CD8-positive, alpha-beta memory T cell (primary cell): ENCODE results near the gene ZRANB1. TPM values are rescaled to one million over a fixed set of nuclear protein-coding genes. Genes with fewer than 3 reads are reported as not detected.
A peak's percentile ranks its signal among the peaks of the same experiment; 100 is the strongest.

Experiments used
- CTCF ChIA-PET: fragments of 350-600 bp; sonication (Branson Sonifier 250); formaldehyde crosslinking; loops from one replicate; lab custom pipeline; 2021; ENCODE audit warnings: antibody characterized with exemption; lab: Charles Lee
- POLR2A ChIA-PET: fragments of 350-600 bp; sonication (Branson Sonifier 250); formaldehyde crosslinking; loops from one replicate; lab custom pipeline; 2021; ENCODE audit warnings: antibody characterized with exemption; lab: Charles Lee
- DNase-seq, 5 donors: peaks; one replicate each; pipeline versions ENCODE4 v3.0.0 to v3.0.0-alpha.2; 2020 to 2022; ENCODE audit warnings: mixed read lengths in 1 of 5
- H3K27ac ChIP-seq: one replicate; pipeline ENCODE4 v1.7.0; 2013; ENCODE audit warnings: low read depth, mild to moderate bottlenecking, low read length, moderate library complexity
- H3K27me3 ChIP-seq: 2 replicates; pipeline ENCODE4 v1.7.0; 2013; ENCODE audit warnings: low read length, mild to moderate bottlenecking; ENCODE audit not compliant: insufficient read depth, poor library complexity, severe bottlenecking
- H3K36me3 ChIP-seq: 2 replicates; pipeline ENCODE4 v1.7.0; 2013; ENCODE audit warnings: mild to moderate bottlenecking, low read length, moderate library complexity; ENCODE audit not compliant: insufficient read depth
- H3K4me1 ChIP-seq: 2 replicates; pipeline ENCODE4 v1.7.0; 2013; ENCODE audit warnings: mild to moderate bottlenecking, low read length, moderate library complexity; ENCODE audit not compliant: insufficient read depth
- H3K4me3 ChIP-seq: 2 replicates; pipeline ENCODE4 v1.7.0; 2013; ENCODE audit warnings: mild to moderate bottlenecking, low read length
- H3K9me3 ChIP-seq: 2 replicates; pipeline ENCODE4 v1.7.0; 2013; ENCODE audit warnings: mild to moderate bottlenecking, low read length
- H3K27ac Mint-ChIP-seq, 8 donors: one replicate each; pipeline ENCODE4 v1.8.0; 2020 to 2021; ENCODE audit warnings: mixed read lengths in 8 of 8, mild to moderate bottlenecking in 6 of 8, inconsistent platforms in 3 of 8, moderate library complexity in 3 of 8
- H3K27me3 Mint-ChIP-seq, 2 donors: one replicate each; pipeline ENCODE4 v1.8.0; 2020 to 2021; ENCODE audit warnings: mixed read lengths in 2 of 2, mild to moderate bottlenecking in 1 of 2, moderate library complexity in 1 of 2
- H3K36me3 Mint-ChIP-seq, 3 donors: one replicate each; pipeline ENCODE4 v1.8.0; 2020 to 2021; ENCODE audit warnings: mixed read lengths in 3 of 3, inconsistent platforms in 1 of 3, mild to moderate bottlenecking in 1 of 3
- H3K4me1 Mint-ChIP-seq, 3 donors: one replicate each; pipeline ENCODE4 v1.8.0; 2020 to 2021; ENCODE audit warnings: mixed read lengths in 3 of 3, inconsistent platforms in 1 of 3, mild to moderate bottlenecking in 1 of 3
- H3K4me3 Mint-ChIP-seq, 7 donors: one replicate each; pipeline ENCODE4 v1.8.0; 2020 to 2021; ENCODE audit warnings: mixed read lengths in 7 of 7, mild to moderate bottlenecking in 6 of 7, moderate library complexity in 4 of 7, inconsistent platforms in 2 of 7
- H3K9me3 Mint-ChIP-seq, 5 donors: one replicate each; pipeline ENCODE4 v1.8.0; 2020 to 2022; ENCODE audit warnings: mixed read lengths in 5 of 5, mild to moderate bottlenecking in 3 of 5, moderate library complexity in 2 of 5, inconsistent platforms in 1 of 5
- polyA plus RNA-seq: library from polyadenylated mRNA; unstranded; fragments of 300-500 nt; fragmentation: Illumina TruSeq; gene quantifications from one replicate; pipeline ENCODE4 v1.2.3, GENCODE V29; 2021
- total RNA-seq, 2 experiments: library from RNA; stranded (reverse); gene quantifications; one replicate each; pipeline ENCODE4 v1.2.3, GENCODE V29; 2021

The ZRANB1 gene
- total and polyA plus RNA-seq, 3 experiments from 2014 or later = 11.8 to 16.9 (median 16.7) TPM

- no peak overlapping the region for H3K4me3 Mint-ChIP-seq
- peaks cover 56 to 74% (median 68%) of the 10 kb centered on the region in 3 donors for H3K4me1 Mint-ChIP-seq
- Histone ChIP-seq H3K4me3 (no peak overlapping the region), H3K36me3 (no peaks in the 10 kb centered on the region), H3K27me3 (no peaks in the 10 kb centered on the region), H3K9me3 (no peaks in the 10 kb centered on the region), H3K27ac (no peak overlapping the region), H3K4me1 (peaks cover 3% of the 10 kb centered on the region)
- POLR2A ChIA-PET = no interaction called here
- CTCF ChIA-PET = no interaction called here
- DNase-seq = no peak
- no peak overlapping the region for H3K27ac Mint-ChIP-seq
- H3K27me3 Mint-ChIP-seq = no peaks in the 10 kb centered on the region
- H3K36me3 Mint-ChIP-seq = peaks cover 0 to 31% (median 16%) of the 10 kb centered on the region in 3 donors
- H3K9me3 Mint-ChIP-seq = no peaks in the 10 kb centered on the region
Observed at GRCh38 chr10:124956764-124957163, 14.8 kb downstream of the ZRANB1 start.

- CTCF ChIA-PET = no interaction called here
- Histone ChIP-seq H3K4me3 (no peak overlapping the region), H3K27me3 (no peaks in the 10 kb centered on the region), H3K36me3 (no peaks in the 10 kb centered on the region), H3K4me1 (peaks cover 3% of the 10 kb centered on the region), H3K9me3 (no peaks in the 10 kb centered on the region), H3K27ac (no peak overlapping the region)
- H3K9me3 Mint-ChIP-seq = no peaks in the 10 kb centered on the region
- no peak for DNase-seq
- POLR2A ChIA-PET = no interaction called here
- H3K4me1 Mint-ChIP-seq = peaks cover 58 to 72% (median 63%) of the 10 kb centered on the region in 3 donors
- H3K36me3 Mint-ChIP-seq = peaks cover 0 to 27% (median 13%) of the 10 kb centered on the region in 3 donors
- no peak overlapping the region for H3K4me3 Mint-ChIP-seq
- no peak overlapping the region for H3K27ac Mint-ChIP-seq
- H3K27me3 Mint-ChIP-seq = no peaks in the 10 kb centered on the region
Observed at GRCh38 chr10:124957404-124957947, 15.6 kb downstream of the ZRANB1 start.

DNA sequence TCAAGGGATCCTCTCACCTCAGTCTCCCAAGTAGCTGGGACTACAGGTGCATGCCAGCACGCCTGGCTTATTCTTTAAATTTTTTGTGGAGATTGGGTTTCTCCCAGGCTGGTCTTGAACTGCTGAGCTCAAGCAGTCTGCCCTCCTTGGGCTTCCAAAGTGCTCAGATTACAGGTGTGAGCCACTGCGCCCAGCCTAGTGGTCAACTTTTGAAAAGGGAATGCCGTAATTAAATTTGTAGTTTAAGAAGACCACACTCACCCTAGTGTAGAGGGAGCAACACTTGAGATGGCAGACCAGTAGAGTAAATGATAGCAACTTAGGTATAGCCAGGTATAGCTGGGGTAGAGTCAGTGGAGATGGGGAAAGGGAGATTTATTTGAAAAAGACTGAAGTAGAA is 17.6 kb downstream of the ZRANB1 start:
- Mint-ChIP-seq H3K27me3 (no peaks in the 10 kb centered on the region), H3K9me3 (no peaks in the 10 kb centered on the region), H3K4me3 (no peak overlapping the region), H3K36me3 (peaks cover 0 to 31% (median 8%) of the 10 kb centered on the region in 3 donors), H3K27ac (peak overlapping the region in 5 of 8 donors; percentile 2 to 65 (median 20)), H3K4me1 (peaks cover 56 to 80% (median 65%) of the 10 kb centered on the region in 3 donors)
- Histone ChIP-seq H3K36me3 (no peaks in the 10 kb centered on the region), H3K4me3 (no peak overlapping the region), H3K27me3 (no peaks in the 10 kb centered on the region), H3K4me1 (peaks cover 3% of the 10 kb centered on the region), H3K9me3 (no peaks in the 10 kb centered on the region), H3K27ac (no peak overlapping the region)
- ChIA-PET POLR2A (no interaction called here), CTCF (no interaction called here)
- DNase-seq = no peak

- no peaks in the 10 kb centered on the region for H3K27me3 ChIP-seq
- peaks cover 3% of the 10 kb centered on the region for H3K4me1 ChIP-seq
- ChIA-PET CTCF (no interaction called here), POLR2A (no interaction called here)
- H3K27ac Mint-ChIP-seq = peak overlapping the region in 3 of 8 donors; percentile 2 to 74 (median 34)
- no peak for DNase-seq
- H3K27ac ChIP-seq = no peak overlapping the region
- peaks cover 54 to 78% (median 55%) of the 10 kb centered on the region in 3 donors for H3K4me1 Mint-ChIP-seq
- no peaks in the 10 kb centered on the region for H3K9me3 ChIP-seq
- peaks cover 0 to 31% (median 8%) of the 10 kb centered on the region in 3 donors for H3K36me3 Mint-ChIP-seq
- H3K27me3 Mint-ChIP-seq = no peaks in the 10 kb centered on the region
- H3K36me3 ChIP-seq = no peaks in the 10 kb centered on the region
- H3K9me3 Mint-ChIP-seq = no peaks in the 10 kb centered on the region
- H3K4me3 ChIP-seq = no peak overlapping the region
- no peak overlapping the region for H3K4me3 Mint-ChIP-seq
Observed at GRCh38 chr10:124961248-124961570, 19.3 kb downstream of the ZRANB1 start.

- H3K27ac ChIP-seq = no peak overlapping the region
- H3K36me3 ChIP-seq = peaks cover 7% of the 10 kb centered on the region
- Mint-ChIP-seq H3K9me3 (no peaks in the 10 kb centered on the region), H3K4me1 (peaks cover 51 to 78% (median 53%) of the 10 kb centered on the region in 3 donors), H3K27ac (no peak overlapping the region), H3K36me3 (peaks cover 0 to 40% (median 14%) of the 10 kb centered on the region in 3 donors), H3K27me3 (no peaks in the 10 kb centered on the region), H3K4me3 (no peak overlapping the region)
- CTCF ChIA-PET = no interaction called here
- no peaks in the 10 kb centered on the region for H3K9me3 ChIP-seq
- no peak for DNase-seq
- POLR2A ChIA-PET = no interaction called here
- H3K27me3 ChIP-seq = no peaks in the 10 kb centered on the region
- no peak overlapping the region for H3K4me3 ChIP-seq
- peaks cover 3% of the 10 kb centered on the region for H3K4me1 ChIP-seq
Observed at GRCh38 chr10:124962421-124962820, 20.5 kb downstream of the ZRANB1 start.

GRCh38 chr10:124963866-124964720 is 22.2 kb downstream of the ZRANB1 start:
- H3K27ac Mint-ChIP-seq = no peak overlapping the region
- H3K4me3 Mint-ChIP-seq = no peak overlapping the region
- no peaks in the 10 kb centered on the region for H3K27me3 ChIP-seq
- H3K9me3 Mint-ChIP-seq = no peaks in the 10 kb centered on the region
- peaks cover 3% of the 10 kb centered on the region for H3K4me1 ChIP-seq
- H3K4me3 ChIP-seq = no peak overlapping the region
- no peaks in the 10 kb centered on the region for H3K9me3 ChIP-seq
- no peak overlapping the region for H3K27ac ChIP-seq
- H3K36me3 ChIP-seq = peaks cover 17% of the 10 kb centered on the region
- H3K36me3 Mint-ChIP-seq = peaks cover 0 to 47% (median 21%) of the 10 kb centered on the region in 3 donors
- H3K4me1 Mint-ChIP-seq = peaks cover 49 to 75% (median 50%) of the 10 kb centered on the region in 3 donors
- POLR2A ChIA-PET = no interaction called here
- CTCF ChIA-PET = no interaction called here
- H3K27me3 Mint-ChIP-seq = no peaks in the 10 kb centered on the region
- no peak for DNase-seq

- Histone ChIP-seq H3K27ac (no peak overlapping the region), H3K4me3 (no peak overlapping the region), H3K36me3 (peaks cover 18% of the 10 kb centered on the region), H3K9me3 (no peaks in the 10 kb centered on the region), H3K4me1 (peaks cover 6% of the 10 kb centered on the region), H3K27me3 (no peaks in the 10 kb centered on the region)
- no peak for DNase-seq
- Mint-ChIP-seq H3K36me3 (peaks cover 0 to 61% (median 19%) of the 10 kb centered on the region in 3 donors), H3K27me3 (no peaks in the 10 kb centered on the region), H3K4me1 (peaks cover 51 to 76% (median 57%) of the 10 kb centered on the region in 3 donors), H3K9me3 (no peaks in the 10 kb centered on the region), H3K27ac (no peak overlapping the region), H3K4me3 (no peak overlapping the region)
- ChIA-PET POLR2A (no interaction called here), CTCF (no interaction called here)
Observed at GRCh38 chr10:124966008-124966407, 24.1 kb downstream of the ZRANB1 start.

DNA sequence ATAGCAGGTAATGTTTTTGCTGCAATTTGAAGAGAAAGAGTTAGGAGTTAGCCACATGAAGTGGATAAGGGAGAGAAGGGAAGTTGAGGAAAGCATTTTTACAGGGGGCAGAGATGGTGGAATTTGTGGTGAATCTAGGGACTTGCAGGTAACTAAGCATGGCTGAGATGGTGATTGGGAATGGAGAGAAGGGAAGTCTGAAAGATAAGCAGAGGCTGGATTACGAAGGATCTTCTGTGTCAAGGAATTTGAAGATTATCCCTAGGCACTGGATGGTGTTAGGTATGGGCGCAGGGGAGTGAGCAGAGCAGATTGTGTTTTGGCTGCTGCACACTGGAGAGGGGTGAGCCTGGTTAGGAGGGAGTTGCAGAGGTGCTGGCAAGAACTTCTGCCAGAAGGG is 25.3 kb downstream of the ZRANB1 start:
- no peak overlapping the region for H3K4me3 ChIP-seq
- H3K36me3 ChIP-seq = peaks cover 18% of the 10 kb centered on the region
- peak overlapping the region in 2 of 8 donors; percentile 4 to 70 for H3K27ac Mint-ChIP-seq
- no peak overlapping the region for H3K27ac ChIP-seq
- ChIA-PET POLR2A (no interaction called here), CTCF (no interaction called here)
- H3K27me3 Mint-ChIP-seq = no peaks in the 10 kb centered on the region
- no peak for DNase-seq
- H3K4me1 Mint-ChIP-seq = peaks cover 47 to 76% (median 58%) of the 10 kb centered on the region in 3 donors
- H3K27me3 ChIP-seq = no peaks in the 10 kb centered on the region
- H3K9me3 Mint-ChIP-seq = no peaks in the 10 kb centered on the region
- no peak overlapping the region for H3K4me3 Mint-ChIP-seq
- peaks cover 7% of the 10 kb centered on the region for H3K4me1 ChIP-seq
- H3K9me3 ChIP-seq = no peaks in the 10 kb centered on the region
- peaks cover 0 to 69% (median 19%) of the 10 kb centered on the region in 3 donors for H3K36me3 Mint-ChIP-seq
